ENCODE data around the gene CTBP2. TPM values are rescaled to one million over a fixed set of nuclear protein-coding genes. Genes with fewer than 3 reads are reported as not detected.

The CTBP2 gene
- total RNA-seq, 1 experiment from 2014 or later, result 125 TPM

- intact Hi-C loops (cut with micrococcal nuclease; ENCODE audit: unreplicated experiment) (no loop called here), in situ Hi-C loops (cut with HindIII; ENCODE audit: low pct_unique_long_range_greater_than_20kb, low sequenced_read_pairs) (no loop called here)
- no peaks in the 10 kb centered on the region for H3K9me3 ChIP-seq (ENCODE audit: control insufficient read depth, insufficient read depth, low read depth, low read length)
- H3K36me3 ChIP-seq (ENCODE audit: control insufficient read depth, insufficient read depth, low read length), result peaks cover 27% of the 10 kb centered on the region
- DNase-seq (ENCODE audit: low read depth, low spot score) (no peak), ATAC-seq (no peak)
- TF ChIP-seq SIN3A (IDR thresholded peaks at IDR 0.05; ENCODE audit: borderline replicate concordance, insufficient read depth, low read depth, low read length), result no peak
- H3K27me3 ChIP-seq (ENCODE audit: control insufficient read depth, insufficient read depth, low read length), result no peaks in the 10 kb centered on the region
- no peak overlapping the region for H3K4me3 ChIP-seq (ENCODE audit: low read depth in 2 of 2, low read length in 2 of 2)
- POLR2A ChIA-PET, result no interaction called here
- H3K4me1 ChIP-seq (ENCODE audit: control insufficient read depth, insufficient read depth, low read length), result no peaks in the 10 kb centered on the region; the same call in 1 of the 2 replicates
- no peak overlapping the region for H3K27ac ChIP-seq (ENCODE audit: low read length)
- no TSS peak for BruUV-seq (replicated peaks)
- CTCF ChIA-PET, result no interaction called here
These were observed 53.8 kb downstream of the CTBP2 start for GRCh38 chr10:125106586-125106985.

DNA sequence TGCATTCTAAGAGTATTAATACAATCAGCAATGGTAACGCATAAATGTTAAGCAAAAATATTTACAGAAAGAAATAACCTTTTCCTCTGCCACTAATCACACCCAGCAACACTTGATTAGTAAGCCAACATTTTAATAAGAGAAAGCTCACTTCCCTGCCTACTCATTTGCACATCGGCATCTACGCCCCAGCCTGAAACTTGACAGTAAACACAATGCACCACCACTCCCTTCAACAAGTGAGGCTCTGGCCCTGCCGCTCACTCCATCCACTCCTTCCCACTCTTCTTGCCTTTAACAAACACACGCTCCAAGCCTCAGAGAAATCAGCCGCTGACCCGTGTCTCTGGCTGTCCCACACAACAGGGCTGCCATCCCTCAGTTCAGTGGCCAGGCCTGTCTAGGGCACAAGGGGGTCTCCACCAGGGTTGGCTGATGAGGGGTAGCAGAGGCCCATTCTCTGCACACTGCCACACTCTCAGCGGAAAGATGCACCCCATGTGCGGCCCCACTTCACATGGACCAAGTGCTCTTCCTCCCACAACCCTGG, 54.6 kb downstream of the CTBP2 start:
- TF ChIP-seq CTCF (IDR thresholded peaks at IDR 0.05) (no peak), REST (IDR thresholded peaks at IDR 0.05; ENCODE audit: insufficient read depth in 1 of 2, low read depth in 2 of 2, low read length in 1 of 2) (no peak), POLR2AphosphoS5 (IDR thresholded peaks at IDR 0.05; ENCODE audit: low read depth, low read length) (no peak), SIN3A (IDR thresholded peaks at IDR 0.05; ENCODE audit: borderline replicate concordance, insufficient read depth, low read depth, low read length) (no peak), TCF7L2 (IDR thresholded peaks at IDR 0.05; ENCODE audit: low read depth, low read length) (no peak)
- H3K27ac ChIP-seq (ENCODE audit: low read length), result no peak overlapping the region
- H3K4me3 ChIP-seq (ENCODE audit: low read depth in 2 of 2, low read length in 2 of 2), result no peak overlapping the region
- BruUV-seq (replicated peaks), result no TSS peak
- POLR2A ChIA-PET, result no interaction called here
- intact Hi-C loops (cut with micrococcal nuclease; ENCODE audit: unreplicated experiment), result no loop called here
- no peaks in the 10 kb centered on the region; the same call in 1 of the 2 replicates for H3K4me1 ChIP-seq (ENCODE audit: control insufficient read depth, insufficient read depth, low read length)
- CTCF ChIA-PET, result no interaction called here
- H3K36me3 ChIP-seq (ENCODE audit: control insufficient read depth, insufficient read depth, low read length), result peaks cover 27% of the 10 kb centered on the region
- no peak for DNase-seq (ENCODE audit: low read depth, low spot score)
- no peak for ATAC-seq
- in situ Hi-C loops (cut with HindIII; ENCODE audit: low pct_unique_long_range_greater_than_20kb, low sequenced_read_pairs), result no loop called here
- H3K27me3 ChIP-seq (ENCODE audit: control insufficient read depth, insufficient read depth, low read length), result no peaks in the 10 kb centered on the region
- no peaks in the 10 kb centered on the region for H3K9me3 ChIP-seq (ENCODE audit: control insufficient read depth, insufficient read depth, low read depth, low read length)

GRCh38 chr10:125105155-125105554, 55.2 kb downstream of the CTBP2 start:
- no TSS peak for BruUV-seq (replicated peaks)
- POLR2A ChIA-PET, result no interaction called here
- H3K9me3 ChIP-seq (ENCODE audit: control insufficient read depth, insufficient read depth, low read depth, low read length), result no peaks in the 10 kb centered on the region
- DNase-seq (ENCODE audit: low read depth, low spot score) (no peak), ATAC-seq (no peak)
- H3K27me3 ChIP-seq (ENCODE audit: control insufficient read depth, insufficient read depth, low read length), result no peaks in the 10 kb centered on the region
- no peak for TF ChIP-seq TCF7L2 (IDR thresholded peaks at IDR 0.05; ENCODE audit: low read depth, low read length)
- TF ChIP-seq REST (IDR thresholded peaks at IDR 0.05; ENCODE audit: insufficient read depth in 1 of 2, low read depth in 2 of 2, low read length in 1 of 2), result no peak
- no peak for TF ChIP-seq POLR2AphosphoS5 (IDR thresholded peaks at IDR 0.05; ENCODE audit: low read depth, low read length)
- no peak for TF ChIP-seq SIN3A (IDR thresholded peaks at IDR 0.05; ENCODE audit: borderline replicate concordance, insufficient read depth, low read depth, low read length)
- no peak for TF ChIP-seq CTCF (IDR thresholded peaks at IDR 0.05)
- no peak overlapping the region for H3K27ac ChIP-seq (ENCODE audit: low read length)
- in situ Hi-C loops (cut with HindIII; ENCODE audit: low pct_unique_long_range_greater_than_20kb, low sequenced_read_pairs) (no loop called here), intact Hi-C loops (cut with micrococcal nuclease; ENCODE audit: unreplicated experiment) (no loop called here)
- CTCF ChIA-PET, result no interaction called here
- H3K4me1 ChIP-seq (ENCODE audit: control insufficient read depth, insufficient read depth, low read length), result no peaks in the 10 kb centered on the region; the same call in 1 of the 2 replicates
- H3K4me3 ChIP-seq (ENCODE audit: low read depth in 2 of 2, low read length in 2 of 2), result no peak overlapping the region
- peaks cover 27% of the 10 kb centered on the region for H3K36me3 ChIP-seq (ENCODE audit: control insufficient read depth, insufficient read depth, low read length)

Measured in Panc1 (cell line).